Panc1 (cell line): ENCODE data around the gene UGT2B10.
"Not testable (repeated sequence)": the region's sequence is repeated elsewhere in the genome, so short reads cannot be mapped to it uniquely, and the experiment has no call there.

Source experiments
- CTCF ChIP-seq: fragments of 450-650 bp; IDR thresholded peaks from 2 replicates; pipeline ENCODE4 v1.5.1; 2017; ENCODE audit warnings: mild to moderate bottlenecking
- SIN3A ChIP-seq: IDR thresholded peaks from 2 replicates; pipeline ENCODE4 v1.6.1; 2012; ENCODE audit warnings: low read depth, mild to moderate bottlenecking, low read length, moderate library complexity, borderline replicate concordance; ENCODE audit not compliant: insufficient read depth

- not testable (repeated sequence) for TF ChIP-seq CTCF, SIN3A
Measured at GRCh38 chr4:68818030-68818462, 2.3 kb downstream of the UGT2B10 start.
